Measurements from ENCODE around the gene CHST7.

Gene CHST7

GRCh38 chrX:46575991-46576392 is 2.4 kb downstream of the CHST7 start:
- Histone ChIP-seq H3K27me3 (peaks cover 20% of the 10 kb centered on the region), H3K27ac (no peak overlapping the region), H3K4me3 (ENCODE audit: low read depth in 1 of 2, low read length in 1 of 2) (peak overlapping the region; percentile 71 to 76), H3K36me3 (no peaks in the 10 kb centered on the region), H3K4me1 (ENCODE audit: control insufficient read depth in 1 of 2, insufficient read depth in 1 of 2, low read depth in 1 of 2, low read length in 1 of 2) (peaks cover 25 to 35% of the 10 kb centered on the region in 2 experiments), H3K9me3 (no peaks in the 10 kb centered on the region)
- TF ChIP-seq CTCF (IDR thresholded peaks at IDR 0.05) = no peak

DNA sequence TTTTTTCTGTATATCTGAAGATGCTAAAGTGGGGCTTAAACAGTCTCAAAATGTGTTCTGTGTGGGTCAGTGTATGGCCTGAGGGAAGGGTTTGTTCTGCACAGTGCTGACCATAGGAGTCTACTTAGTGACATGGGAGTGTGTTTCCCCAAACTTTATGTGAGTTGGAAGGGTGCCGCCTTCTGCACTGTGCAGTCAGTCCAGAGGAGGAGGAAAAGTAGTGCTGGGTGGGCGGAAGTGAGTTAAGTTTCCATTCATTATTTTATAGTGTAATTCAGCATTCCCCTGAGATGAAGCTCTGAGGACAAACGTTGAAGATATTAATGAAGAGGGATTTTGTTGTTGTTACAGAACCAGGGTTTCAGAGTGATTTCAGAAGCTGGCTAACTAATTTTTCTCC is 2.9 kb downstream of the CHST7 start:
- TF ChIP-seq CTCF (IDR thresholded peaks at IDR 0.05) = no peak
- H3K27ac ChIP-seq = no peak overlapping the region
- H3K4me1 ChIP-seq (ENCODE audit: control insufficient read depth in 1 of 2, insufficient read depth in 1 of 2, low read depth in 1 of 2, low read length in 1 of 2) = peaks cover 25 to 35% of the 10 kb centered on the region in 2 experiments
- peaks cover 20% of the 10 kb centered on the region for H3K27me3 ChIP-seq
- peak overlapping the region; percentile 71 to 76 for H3K4me3 ChIP-seq (ENCODE audit: low read depth in 1 of 2, low read length in 1 of 2)
- H3K36me3 ChIP-seq = no peaks in the 10 kb centered on the region
- no peaks in the 10 kb centered on the region for H3K9me3 ChIP-seq

- no peak overlapping the region for H3K27ac ChIP-seq
- H3K4me3 ChIP-seq (ENCODE audit: low read depth in 1 of 2, low read length in 1 of 2) = no peak overlapping the region
- H3K36me3 ChIP-seq = no peaks in the 10 kb centered on the region
- H3K4me1 ChIP-seq (ENCODE audit: control insufficient read depth in 1 of 2, insufficient read depth in 1 of 2, low read depth in 1 of 2, low read length in 1 of 2) = peaks cover 24 to 32% of the 10 kb centered on the region in 2 experiments
- H3K27me3 ChIP-seq = peaks cover 20% of the 10 kb centered on the region
- H3K9me3 ChIP-seq = no peaks in the 10 kb centered on the region
- no peak for TF ChIP-seq CTCF (IDR thresholded peaks at IDR 0.05)
Measured at GRCh38 chrX:46577221-46578005, 3.8 kb downstream of the CHST7 start.

- H3K27ac ChIP-seq = no peak overlapping the region
Measured at GRCh38 chrX:46579250-46579649, 5.7 kb downstream of the CHST7 start.

DNA sequence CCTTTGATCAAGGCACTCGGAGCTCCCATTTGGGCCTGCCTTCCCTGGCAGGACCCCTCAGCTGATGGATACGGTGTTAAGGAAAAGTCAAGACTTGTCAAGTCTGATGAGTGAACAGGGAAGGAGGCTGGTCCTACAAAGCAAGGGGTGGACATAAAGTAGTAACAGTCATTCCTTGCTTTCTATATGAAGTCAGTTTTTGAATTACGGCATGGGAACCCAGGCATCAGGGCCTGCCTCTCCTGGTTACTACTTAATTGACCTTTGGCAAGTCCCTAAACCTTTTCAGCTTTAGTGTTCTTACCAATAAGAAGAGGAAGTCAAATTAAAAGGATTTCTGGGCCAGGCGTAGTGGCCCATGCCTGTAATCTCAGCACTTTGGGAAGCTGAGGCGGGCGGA is 7.0 kb downstream of the CHST7 start:
- no peaks in the 10 kb centered on the region for H3K9me3 ChIP-seq
- no peak overlapping the region for H3K4me3 ChIP-seq (ENCODE audit: low read depth in 1 of 2, low read length in 1 of 2)
- no peak overlapping the region for H3K27ac ChIP-seq
- H3K27me3 ChIP-seq = peaks cover 2% of the 10 kb centered on the region
- no peak for TF ChIP-seq CTCF (IDR thresholded peaks at IDR 0.05)
- H3K4me1 ChIP-seq (ENCODE audit: control insufficient read depth in 1 of 2, insufficient read depth in 1 of 2, low read depth in 1 of 2, low read length in 1 of 2) = peaks cover 6 to 9% of the 10 kb centered on the region in 2 experiments
- H3K36me3 ChIP-seq = no peaks in the 10 kb centered on the region

More at GRCh38 chrX:46579250-46579649, 5.7 kb downstream of the CHST7 start:
- TF ChIP-seq CTCF (IDR thresholded peaks at IDR 0.05) = no peak
- H3K4me1 ChIP-seq (ENCODE audit: control insufficient read depth in 1 of 2, insufficient read depth in 1 of 2, low read depth in 1 of 2, low read length in 1 of 2) = peaks cover 13 to 22% of the 10 kb centered on the region in 2 experiments
- H3K4me3 ChIP-seq (ENCODE audit: low read depth in 1 of 2, low read length in 1 of 2) = no peak overlapping the region
- H3K27me3 ChIP-seq = peaks cover 15% of the 10 kb centered on the region
- no peaks in the 10 kb centered on the region for H3K9me3 ChIP-seq
- no peaks in the 10 kb centered on the region for H3K36me3 ChIP-seq
